Measurements from ENCODE around the gene ZCCHC8. TPM values are rescaled to one million over a fixed set of nuclear protein-coding genes. Genes with fewer than 3 reads are reported as not detected.

Gene ZCCHC8
- total RNA-seq, result 10 to 100 TPM; 34.7 to 39.1 TPM

DNA sequence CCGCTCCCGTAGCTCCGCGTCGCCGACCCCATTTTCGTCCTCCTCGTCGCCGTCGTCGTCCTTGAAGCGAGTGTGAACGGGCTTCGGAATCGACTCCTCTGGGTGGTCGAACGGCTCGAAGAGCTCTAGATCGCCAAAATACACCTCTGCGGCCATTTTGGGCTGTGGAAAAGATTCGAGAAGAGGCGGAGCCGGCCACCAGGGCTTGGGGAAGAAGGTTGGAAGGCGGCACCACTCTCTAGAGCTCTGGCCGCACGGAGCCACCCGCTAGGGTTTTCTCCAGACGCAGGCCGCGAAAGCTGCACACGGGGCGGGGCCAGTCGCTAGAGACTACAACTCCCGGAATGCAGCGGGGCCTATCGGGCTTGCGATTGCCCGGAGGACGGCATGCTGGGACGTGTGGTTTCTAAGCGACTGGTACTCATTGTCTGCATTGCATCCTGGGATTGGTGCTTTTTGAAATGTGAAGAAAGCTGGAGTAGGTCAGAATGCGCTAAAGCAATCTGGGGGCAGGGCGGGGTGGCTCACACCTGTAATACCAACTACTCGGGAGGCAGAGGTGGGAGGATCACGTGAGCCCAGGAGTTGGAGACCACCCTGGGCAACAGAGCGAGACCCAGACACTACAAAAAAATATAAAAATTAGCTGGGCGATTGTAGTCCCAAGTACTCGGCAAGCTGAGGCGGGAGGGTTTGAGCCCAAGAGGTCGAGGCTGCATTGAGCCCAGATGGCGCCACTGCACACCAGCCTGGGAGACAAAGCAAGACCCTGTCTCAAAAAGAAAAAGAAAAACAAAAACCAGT lies at the start of gene ZCCHC8:
Gene ZCCHC8, minus strand, starts transcription at position 248 of the 804 bp plus-strand sequence. Its CDS starts 92 bp downstream, at position 156.
- ChIA-PET POLR2A (interaction anchor here (0.5 to 2.2 kb wide), 19 partner anchors 10 to 418 kb away, joined by 3 to 53 read pairs (median 6); partner anchors contain the start of genes CLIP1, KNTC1 and RSRC2), CTCF (interaction anchor here (0.6 to 2.9 kb wide), 10 partner anchors 10 to 164 kb away, joined by 3 to 14 read pairs (median 8); partner anchors contain the start of genes KNTC1 and RSRC2)
- Mint-ChIP-seq H3K4me3 (peak within 1 kb of the TSS; percentile 97), H3K36me3 (ENCODE audit: low read depth) (peaks cover 48% of the 10 kb centered on the region), H3K27ac (peak within 1 kb of the TSS; percentile 98), H3K4me1 (peaks cover 32% of the 10 kb centered on the region), H3K27me3 (no peaks in the 10 kb centered on the region), H3K9me3 (ENCODE audit: low read depth) (no peaks in the 10 kb centered on the region)
- DNase-seq (peak; percentile 99), ATAC-seq (peak; percentile 95)
- intact Hi-C loops (cut with DNase I, micrococcal nuclease), result loop anchor here (1.0 to 5.0 kb wide), 9 partner anchors 26 to 732 kb away; partner anchors contain the start of genes DIABLO (in 2 of the 2), KNTC1 (in 2 of the 2), CLIP1 (in 1 of the 2) and DENR (in 1 of the 2)

DNA sequence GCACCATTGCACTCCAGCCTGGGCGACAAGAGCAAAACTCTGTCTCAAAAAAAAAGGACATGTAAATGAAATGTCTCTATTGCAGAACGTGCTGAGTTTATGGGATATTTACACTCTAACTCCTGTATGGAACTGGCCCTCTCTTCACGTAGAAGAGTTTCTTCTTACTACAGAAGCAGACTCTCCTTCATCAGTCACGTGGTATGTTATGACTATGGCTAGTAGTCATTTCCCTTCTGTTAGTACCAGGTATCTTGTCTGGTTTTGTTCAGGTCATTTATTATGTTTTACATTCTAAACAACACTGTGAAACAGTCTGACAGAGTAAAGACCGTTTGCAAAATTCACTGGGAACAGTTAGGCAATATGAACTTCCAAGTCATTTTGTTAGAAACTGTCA lies 46.6 kb upstream of the ZCCHC8 start:
- CTCF ChIA-PET, result interaction anchor here (4.3 kb wide), 1 partner anchor 9 kb away, joined by 15 read pairs; no protein-coding TSS in a partner anchor
- Mint-ChIP-seq H3K9me3 (ENCODE audit: low read depth) (no peaks in the 10 kb centered on the region), H3K36me3 (ENCODE audit: low read depth) (peaks cover 47% of the 10 kb centered on the region), H3K27me3 (no peaks in the 10 kb centered on the region), H3K4me3 (no peak overlapping the region), H3K27ac (no peak overlapping the region), H3K4me1 (no peaks in the 10 kb centered on the region)
- no peak for DNase-seq
- POLR2A ChIA-PET, result no interaction called here
- no peak for ATAC-seq
- intact Hi-C loops (cut with DNase I, micrococcal nuclease), result no loop called here

DNA sequence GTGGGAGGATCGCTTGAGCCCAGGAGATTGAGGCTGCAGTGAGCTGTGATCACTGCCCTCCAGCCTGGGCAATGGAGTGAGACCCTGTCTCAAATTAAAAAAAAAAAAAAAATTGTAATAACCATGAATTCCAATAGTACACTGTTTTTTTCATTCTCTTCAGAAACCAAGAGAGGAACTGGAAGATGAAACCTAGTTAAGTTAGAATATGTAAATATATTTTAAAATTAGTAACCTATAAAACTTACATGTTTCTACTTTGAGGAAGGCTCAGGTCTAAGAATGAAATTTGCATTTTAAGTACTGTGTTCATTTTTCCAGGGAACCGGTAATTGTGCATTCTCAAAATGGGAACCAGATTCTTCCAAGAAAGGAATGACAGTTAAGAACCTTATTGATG lies 45.1 kb upstream of the ZCCHC8 start:
- Mint-ChIP-seq H3K4me3 (no peak overlapping the region), H3K9me3 (ENCODE audit: low read depth) (no peaks in the 10 kb centered on the region), H3K36me3 (ENCODE audit: low read depth) (peaks cover 44% of the 10 kb centered on the region), H3K4me1 (no peaks in the 10 kb centered on the region), H3K27ac (no peak overlapping the region), H3K27me3 (no peaks in the 10 kb centered on the region)
- no peak for DNase-seq
- no peak for ATAC-seq
- ChIA-PET POLR2A (no interaction called here), CTCF (interaction anchor here (0.6 to 1.1 kb wide), 3 partner anchors 11 to 928 kb away, joined by 3 read pairs; no protein-coding TSS in a partner anchor)
- intact Hi-C loops (cut with DNase I, micrococcal nuclease), result no loop called here

DNA sequence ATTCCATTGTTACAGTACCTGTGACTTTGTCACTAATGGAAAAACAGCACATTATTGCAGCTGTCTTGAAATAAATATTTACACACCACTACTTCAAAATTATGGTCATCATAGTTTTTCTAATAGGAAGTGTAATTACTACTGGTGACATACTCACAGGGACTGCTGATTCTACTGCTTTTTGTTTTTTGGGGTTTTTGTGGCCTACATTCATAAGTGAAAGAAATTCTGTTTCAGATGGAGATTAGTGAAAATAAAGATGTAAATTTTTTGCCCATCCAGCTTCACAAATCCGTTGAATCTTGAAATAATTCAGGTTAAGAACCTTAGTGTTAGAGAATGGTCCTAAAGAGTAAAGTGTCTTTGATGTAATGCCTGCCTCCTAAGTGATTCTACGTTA lies 43.8 kb upstream of the ZCCHC8 start:
- intact Hi-C loops (cut with DNase I, micrococcal nuclease), result no loop called here
- Mint-ChIP-seq H3K27ac (no peak overlapping the region), H3K9me3 (ENCODE audit: low read depth) (no peaks in the 10 kb centered on the region), H3K4me3 (no peak overlapping the region), H3K27me3 (no peaks in the 10 kb centered on the region), H3K4me1 (no peaks in the 10 kb centered on the region), H3K36me3 (ENCODE audit: low read depth) (peaks cover 38% of the 10 kb centered on the region)
- ATAC-seq (no peak), DNase-seq (no peak)
- ChIA-PET POLR2A (no interaction called here), CTCF (no interaction called here)

DNA sequence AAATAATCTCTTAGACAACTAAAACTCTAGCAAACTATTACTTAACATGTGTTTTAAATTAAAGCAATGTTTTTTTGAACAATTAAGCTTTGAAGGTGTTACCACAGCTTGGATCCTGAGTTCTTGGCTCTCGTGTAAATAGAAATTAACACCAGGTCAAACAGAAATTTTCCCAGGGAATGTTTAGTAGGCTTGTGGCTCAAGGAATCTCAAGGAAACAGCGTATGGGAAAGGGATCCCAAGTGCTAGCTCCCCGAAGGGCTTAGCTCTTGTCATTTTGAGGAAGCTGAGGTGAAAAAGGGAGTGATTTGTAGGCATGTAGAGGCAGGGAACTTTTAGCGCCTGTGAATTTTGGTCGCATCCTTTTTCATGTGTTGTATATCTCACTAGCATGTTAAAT lies 37.8 kb upstream of the ZCCHC8 start:
- ATAC-seq (no peak), DNase-seq (no peak)
- ChIA-PET CTCF (interaction anchor here (0.6 to 3.5 kb wide), 4 partner anchors 11 to 835 kb away, joined by 3 to 15 read pairs (median 3); no protein-coding TSS in a partner anchor), POLR2A (no interaction called here)
- Mint-ChIP-seq H3K27ac (no peak overlapping the region), H3K36me3 (ENCODE audit: low read depth) (peaks cover 46% of the 10 kb centered on the region), H3K4me1 (peaks cover 1% of the 10 kb centered on the region), H3K9me3 (ENCODE audit: low read depth) (no peaks in the 10 kb centered on the region), H3K27me3 (no peaks in the 10 kb centered on the region), H3K4me3 (no peak overlapping the region)
- intact Hi-C loops (cut with DNase I, micrococcal nuclease), result no loop called here

DNA sequence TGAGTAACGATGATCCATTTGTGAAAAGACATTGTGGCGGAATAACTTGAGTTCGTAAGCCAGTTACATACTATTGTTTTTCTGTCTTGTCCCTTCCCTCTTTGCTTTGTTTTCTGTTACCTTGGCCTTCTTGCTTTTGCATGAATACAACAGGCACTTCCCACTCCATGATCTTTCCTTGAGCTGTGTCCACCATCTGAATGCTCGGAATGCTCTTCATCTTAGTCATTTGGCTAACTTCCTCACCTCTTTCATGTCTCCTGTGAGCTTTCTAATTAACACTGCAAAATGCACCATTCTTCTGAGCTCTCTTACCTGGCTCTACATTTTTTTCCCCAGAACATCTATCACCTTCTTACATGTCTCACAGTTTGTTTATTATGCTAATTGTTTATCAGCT lies 36.3 kb upstream of the ZCCHC8 start:
- ATAC-seq (no peak), DNase-seq (no peak)
- ChIA-PET CTCF (interaction anchor here (1.1 to 3.5 kb wide), 2 partner anchors 7 to 13 kb away, joined by 3 to 15 read pairs; no protein-coding TSS in a partner anchor), POLR2A (interaction anchor here (0.7 to 0.9 kb wide), 2 partner anchors 10 to 29 kb away, joined by 7 to 12 read pairs; partner anchors contain the start of gene RSRC2)
- Mint-ChIP-seq H3K9me3 (ENCODE audit: low read depth) (no peaks in the 10 kb centered on the region), H3K4me1 (peaks cover 3% of the 10 kb centered on the region), H3K36me3 (ENCODE audit: low read depth) (peaks cover 47% of the 10 kb centered on the region), H3K27ac (no peak overlapping the region), H3K27me3 (no peaks in the 10 kb centered on the region), H3K4me3 (no peak overlapping the region)
- intact Hi-C loops (cut with DNase I, micrococcal nuclease), result no loop called here

DNA sequence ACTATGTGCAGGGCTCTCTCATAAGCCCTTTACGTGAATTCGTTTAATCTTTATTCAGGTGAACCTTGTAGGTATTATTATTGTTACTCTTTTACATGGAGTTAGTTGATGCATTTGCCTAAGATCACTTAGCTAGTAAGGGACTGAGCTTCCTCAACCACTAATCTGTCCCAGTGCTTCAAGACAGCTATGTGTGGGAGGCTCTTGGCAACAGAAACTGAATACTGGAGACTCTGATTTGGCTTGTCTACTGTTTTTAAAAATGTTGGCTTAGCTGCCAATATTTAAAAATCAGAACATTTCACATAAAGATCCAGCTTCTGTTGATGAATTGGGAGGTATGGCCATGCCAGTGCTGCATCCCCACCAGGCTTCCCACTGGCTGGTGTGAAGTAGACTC lies 33.1 kb upstream of the ZCCHC8 start:
- no peaks in the 10 kb centered on the region for H3K9me3 Mint-ChIP-seq (ENCODE audit: low read depth)
- CTCF ChIA-PET, result interaction anchor here (0.6 kb wide), 1 partner anchor 42 kb away, joined by 3 read pairs; no protein-coding TSS in a partner anchor
- ATAC-seq (no peak), DNase-seq (no peak)
- intact Hi-C loops (cut with DNase I, micrococcal nuclease), result no loop called here
- no peak overlapping the region for H3K4me3 Mint-ChIP-seq
- peaks cover 7% of the 10 kb centered on the region for H3K4me1 Mint-ChIP-seq
- POLR2A ChIA-PET, result interaction anchor here (0.5 kb wide), 2 partner anchors 10 to 704 kb away, joined by 3 to 6 read pairs; no protein-coding TSS in a partner anchor
- no peak overlapping the region for H3K27ac Mint-ChIP-seq
- peaks cover 45% of the 10 kb centered on the region for H3K36me3 Mint-ChIP-seq (ENCODE audit: low read depth)
- no peaks in the 10 kb centered on the region for H3K27me3 Mint-ChIP-seq

DNA sequence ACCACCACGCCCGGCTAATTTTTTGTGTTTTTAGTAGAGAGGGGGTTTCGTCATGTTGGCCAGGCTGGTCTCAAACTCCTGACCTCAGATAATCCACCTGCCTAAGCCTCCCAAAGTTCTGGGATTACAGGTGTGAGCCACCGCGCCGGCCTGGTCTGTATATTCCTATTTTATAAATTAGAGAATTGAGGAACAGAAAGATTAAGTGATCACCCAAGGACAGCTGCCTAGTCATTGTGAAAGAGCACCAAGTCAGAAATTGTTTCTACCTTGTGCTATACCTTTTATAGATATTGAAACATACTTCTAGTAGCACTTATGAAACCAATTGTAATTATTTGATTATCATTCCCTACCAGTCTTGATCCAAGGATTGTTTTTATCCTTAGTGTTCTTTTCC lies 28.3 kb upstream of the ZCCHC8 start:
- Mint-ChIP-seq H3K27me3 (no peaks in the 10 kb centered on the region), H3K9me3 (ENCODE audit: low read depth) (no peaks in the 10 kb centered on the region), H3K4me3 (no peak overlapping the region), H3K27ac (no peak overlapping the region), H3K4me1 (peaks cover 21% of the 10 kb centered on the region), H3K36me3 (ENCODE audit: low read depth) (peaks cover 37% of the 10 kb centered on the region)
- POLR2A ChIA-PET, result interaction anchor here (0.6 to 1.1 kb wide), 2 partner anchors 44 to 135 kb away, joined by 3 read pairs; no protein-coding TSS in a partner anchor
- CTCF ChIA-PET, result interaction anchor here (1.6 kb wide), 1 partner anchor 130 kb away, joined by 3 read pairs; no protein-coding TSS in a partner anchor
- DNase-seq (no peak), ATAC-seq (no peak)
- intact Hi-C loops (cut with DNase I, micrococcal nuclease), result loop anchor here in 1 of 2 experiments (5.0 kb wide), 2 partner anchors 243 to 727 kb away; partner anchors contain the start of genes CCDC62 and SETD1B

DNA sequence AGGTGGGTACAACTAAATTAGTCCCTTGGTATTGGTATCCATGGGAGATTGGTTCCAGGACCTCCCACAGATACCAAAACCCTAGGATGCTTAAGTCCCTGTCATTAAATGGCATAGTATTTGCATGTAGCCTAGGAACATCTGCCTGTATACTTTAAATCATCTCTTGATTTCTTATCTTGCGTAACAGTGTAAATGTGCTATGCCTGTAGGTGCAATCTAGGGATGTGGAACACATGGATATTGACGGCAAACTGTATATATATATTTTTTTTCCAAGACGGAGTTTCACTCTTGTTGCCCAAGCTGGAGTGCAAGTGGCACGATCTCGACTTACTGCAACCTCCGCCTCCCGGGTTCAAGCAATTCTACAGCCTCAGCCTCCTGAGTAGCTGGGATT lies 27.9 kb upstream of the ZCCHC8 start:
- peaks cover 38% of the 10 kb centered on the region for H3K36me3 Mint-ChIP-seq (ENCODE audit: low read depth)
- no peak overlapping the region for H3K4me3 Mint-ChIP-seq
- H3K27ac Mint-ChIP-seq, result no peak overlapping the region
- POLR2A ChIA-PET, result interaction anchor here (0.6 kb wide), 1 partner anchor 45 kb away, joined by 3 read pairs; no protein-coding TSS in a partner anchor
- no peak for DNase-seq
- no peaks in the 10 kb centered on the region for H3K9me3 Mint-ChIP-seq (ENCODE audit: low read depth)
- no peak for ATAC-seq
- no peaks in the 10 kb centered on the region for H3K27me3 Mint-ChIP-seq
- intact Hi-C loops (cut with DNase I, micrococcal nuclease), result loop anchor here in 1 of 2 experiments (5.0 kb wide), 2 partner anchors 244 to 726 kb away; partner anchors contain the start of genes CCDC62 and SETD1B
- peaks cover 24% of the 10 kb centered on the region for H3K4me1 Mint-ChIP-seq
- CTCF ChIA-PET, result interaction anchor here (1.6 to 2.1 kb wide), 2 partner anchors 30 to 130 kb away, joined by 3 to 10 read pairs; no protein-coding TSS in a partner anchor

DNA sequence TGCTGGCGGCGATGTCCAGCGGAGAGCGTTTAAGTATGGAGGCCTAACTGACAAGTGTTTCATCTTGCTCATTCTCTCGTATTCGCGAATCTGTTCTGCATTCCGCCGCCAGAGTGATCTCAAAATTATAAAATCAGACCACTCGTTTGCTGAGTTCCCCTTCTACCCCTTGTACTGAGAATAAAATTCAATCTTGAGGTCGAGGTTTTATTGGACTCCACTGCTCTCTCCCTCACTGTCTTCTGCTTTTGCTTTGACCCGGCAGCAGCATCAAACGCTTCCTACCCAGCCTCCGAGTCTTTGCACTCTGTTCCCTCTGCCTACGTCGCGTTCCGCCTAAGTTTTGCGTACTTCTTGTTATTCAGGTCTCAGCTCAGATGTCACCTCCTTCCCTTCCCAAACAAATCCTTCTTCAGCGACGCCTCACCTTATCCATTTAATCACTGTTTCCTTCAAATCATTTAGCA lies 26.8 kb upstream of the ZCCHC8 start:
- ATAC-seq (no peak), DNase-seq (peak; percentile 58)
- no peak overlapping the region for H3K27ac Mint-ChIP-seq
- H3K9me3 Mint-ChIP-seq (ENCODE audit: low read depth), result no peaks in the 10 kb centered on the region
- POLR2A ChIA-PET, result interaction anchor here (0.6 to 2.6 kb wide), 11 partner anchors 13 to 705 kb away, joined by 3 to 53 read pairs (median 6); partner anchors contain the start of genes DIABLO, MPHOSPH9, MTRFR and ZCCHC8
- intact Hi-C loops (cut with DNase I, micrococcal nuclease), result loop anchor here (1.0 to 5.0 kb wide), 15 partner anchors 26 to 1175 kb away; partner anchors contain the start of genes DENR (in 2 of the 2), DIABLO (in 2 of the 2), ABCB9 (in 1 of the 2) and ANAPC5 (in 1 of the 2)
- H3K4me3 Mint-ChIP-seq, result no peak overlapping the region
- peaks cover 31% of the 10 kb centered on the region for H3K4me1 Mint-ChIP-seq
- CTCF ChIA-PET, result interaction anchor here (1.4 to 2.6 kb wide), 4 partner anchors 10 to 128 kb away, joined by 3 to 14 read pairs (median 8); partner anchors contain the start of gene ZCCHC8
- H3K27me3 Mint-ChIP-seq, result no peaks in the 10 kb centered on the region
- peaks cover 41% of the 10 kb centered on the region for H3K36me3 Mint-ChIP-seq (ENCODE audit: low read depth)
